ENCODE data around the gene NINL. TPM values are rescaled to one million over a fixed set of nuclear protein-coding genes. Genes with fewer than 3 reads are reported as not detected.

The NINL gene
- total and polyA plus RNA-seq, 12 donors, result 1.3 to 17.9 (median 3.8) TPM

DNA sequence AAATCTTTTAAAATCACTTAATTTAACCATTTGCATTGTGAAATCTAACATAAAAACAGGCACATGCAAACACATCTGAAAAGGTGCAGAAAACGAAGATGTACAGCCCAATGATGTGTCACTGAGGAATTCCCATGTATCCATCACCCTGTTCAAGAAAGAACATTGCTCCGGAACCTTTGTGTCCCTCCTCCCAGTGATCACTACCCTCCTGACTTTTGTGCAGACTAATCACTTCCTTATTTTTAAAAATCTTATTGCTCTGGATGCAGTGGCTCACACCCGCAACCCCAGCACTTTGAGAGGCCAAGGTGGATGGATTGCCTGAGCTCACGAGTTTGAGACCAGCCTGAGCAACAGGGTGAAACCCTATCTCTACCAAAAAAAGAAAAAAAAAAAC is 163.3 kb downstream of the NINL start:
- Histone ChIP-seq H3K4me1 (no peaks in the 10 kb centered on the region), H3K36me3 (peaks cover 0 to 2% (median 0%) of the 10 kb centered on the region in 9 donors), H3K4me3 (no peak overlapping the region), H3K27me3 (no peaks in the 10 kb centered on the region), H3K9me3 (no peaks in the 10 kb centered on the region), H3K27ac (no peak overlapping the region)
- WGBS, 2 donors, result 90 to 94% methylated on average over 4 of the region's 4 CpGs
- DNase-seq, result no peak
- intact Hi-C loops (cut with DNase I), result no loop called here
- no peak for TF ChIP-seq CTCF (IDR thresholded peaks at IDR 0.05)
- ATAC-seq, result no peak

- Histone ChIP-seq H3K4me1 (no peaks in the 10 kb centered on the region), H3K4me3 (no peak overlapping the region), H3K36me3 (no peaks in the 10 kb centered on the region), H3K9me3 (no peaks in the 10 kb centered on the region), H3K27ac (no peak overlapping the region), H3K27me3 (no peaks in the 10 kb centered on the region)
- no peak for DNase-seq
- ATAC-seq, result no peak
- no peak for TF ChIP-seq CTCF (IDR thresholded peaks at IDR 0.05)
- intact Hi-C loops (cut with DNase I), result no loop called here
These were observed 164.2 kb downstream of the NINL start for GRCh38 chr20:25421102-25421501.

GRCh38 chr20:25418776-25419175 is 166.6 kb downstream of the NINL start:
- no peaks in the 10 kb centered on the region for H3K9me3 ChIP-seq
- no peak overlapping the region for H3K27ac ChIP-seq
- no peaks in the 10 kb centered on the region for H3K27me3 ChIP-seq
- 88 to 96% methylated on average over 1 of the region's 1 CpG for WGBS, 2 donors
- no peaks in the 10 kb centered on the region for H3K4me1 ChIP-seq
- TF ChIP-seq CTCF (IDR thresholded peaks at IDR 0.05), result no peak
- DNase-seq (no peak), ATAC-seq (no peak)
- no peak overlapping the region for H3K4me3 ChIP-seq
- H3K36me3 ChIP-seq, result no peaks in the 10 kb centered on the region
- intact Hi-C loops (cut with DNase I), result no loop called here

DNA sequence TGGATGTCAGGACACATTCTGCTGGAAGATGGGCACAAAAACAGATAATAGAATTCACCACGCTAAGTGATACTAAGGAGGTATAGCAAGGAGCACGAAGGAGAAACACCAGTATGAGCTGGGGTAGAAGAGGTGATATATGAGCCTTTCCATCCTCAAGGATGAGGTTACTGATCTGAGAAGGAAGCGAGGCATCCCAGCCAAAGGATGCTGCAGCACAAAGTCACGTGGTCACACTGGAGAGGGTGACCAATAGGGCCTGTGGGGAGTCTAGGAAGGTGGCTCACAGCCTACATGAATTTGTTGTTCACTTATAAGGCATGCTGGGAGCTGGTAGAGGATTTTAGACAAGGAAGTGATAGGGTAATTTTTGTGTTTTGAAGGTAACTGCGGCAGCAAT is 176.4 kb downstream of the NINL start:
- ATAC-seq, result no peak
- TF ChIP-seq CTCF (IDR thresholded peaks at IDR 0.05), result no peak
- Histone ChIP-seq H3K4me3 (no peak overlapping the region), H3K27ac (no peak overlapping the region), H3K36me3 (no peaks in the 10 kb centered on the region), H3K9me3 (peaks cover 0 to 6% (median 2%) of the 10 kb centered on the region in 11 donors), H3K27me3 (no peaks in the 10 kb centered on the region), H3K4me1 (peaks cover 0 to 22% (median 9%) of the 10 kb centered on the region in 9 donors)
- no peak for DNase-seq
- intact Hi-C loops (cut with DNase I), result loop anchor here in 2 of 10 donors (10.0 kb wide), 3 partner anchors 126 to 344 kb away; no protein-coding TSS in a partner anchor
- WGBS, 2 donors, result 87 to 90% methylated on average over 5 of the region's 5 CpGs

Data from heart right ventricle (tissue), 16 donors.